ENCODE results near the gene UCN3. TPM values are rescaled to one million over a fixed set of nuclear protein-coding genes. Genes with fewer than 3 reads are reported as not detected.

UCN3 gene
- total RNA-seq, 4 donors from 2014 or later = not detected

- DNase-seq = no peak
- Histone ChIP-seq H3K9me3 (no peaks in the 10 kb centered on the region), H3K4me3 (no peak overlapping the region), H3K36me3 (no peaks in the 10 kb centered on the region), H3K27me3 (no peaks in the 10 kb centered on the region), H3K27ac (no peak overlapping the region), H3K4me1 (no peaks in the 10 kb centered on the region)
- intact Hi-C loops (cut with DNase I) = no loop called here
- no peak for TF ChIP-seq POLR2A (IDR thresholded peaks at IDR 0.05)
- TF ChIP-seq, protein P1, sequence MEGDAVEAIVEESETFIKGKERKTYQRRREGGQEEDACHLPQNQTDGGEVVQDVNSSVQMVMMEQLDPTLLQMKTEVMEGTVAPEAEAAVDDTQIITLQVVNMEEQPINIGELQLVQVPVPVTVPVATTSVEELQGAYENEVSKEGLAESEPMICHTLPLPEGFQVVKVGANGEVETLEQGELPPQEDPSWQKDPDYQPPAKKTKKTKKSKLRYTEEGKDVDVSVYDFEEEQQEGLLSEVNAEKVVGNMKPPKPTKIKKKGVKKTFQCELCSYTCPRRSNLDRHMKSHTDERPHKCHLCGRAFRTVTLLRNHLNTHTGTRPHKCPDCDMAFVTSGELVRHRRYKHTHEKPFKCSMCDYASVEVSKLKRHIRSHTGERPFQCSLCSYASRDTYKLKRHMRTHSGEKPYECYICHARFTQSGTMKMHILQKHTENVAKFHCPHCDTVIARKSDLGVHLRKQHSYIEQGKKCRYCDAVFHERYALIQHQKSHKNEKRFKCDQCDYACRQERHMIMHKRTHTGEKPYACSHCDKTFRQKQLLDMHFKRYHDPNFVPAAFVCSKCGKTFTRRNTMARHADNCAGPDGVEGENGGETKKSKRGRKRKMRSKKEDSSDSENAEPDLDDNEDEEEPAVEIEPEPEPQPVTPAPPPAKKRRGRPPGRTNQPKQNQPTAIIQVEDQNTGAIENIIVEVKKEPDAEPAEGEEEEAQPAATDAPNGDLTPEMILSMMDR (IDR thresholded peaks at IDR 0.05) = no peak
- WGBS, 2 donors = 46 to 67% methylated on average over 2 of the region's 2 CpGs
These were observed 15.4 kb upstream of the UCN3 start for GRCh38 chr10:5349362-5349761.

GRCh38 chr10:5354068-5354467 is 10.7 kb upstream of the UCN3 start:
- Histone ChIP-seq H3K4me3 (no peak overlapping the region), H3K9me3 (no peaks in the 10 kb centered on the region), H3K36me3 (no peaks in the 10 kb centered on the region), H3K4me1 (no peaks in the 10 kb centered on the region), H3K27ac (no peak overlapping the region), H3K27me3 (peaks cover 0 to 17% (median 0%) of the 10 kb centered on the region in 4 donors)
- 37 to 51% methylated on average over 3 of the region's 3 CpGs for WGBS, 2 donors
- DNase-seq = no peak
- intact Hi-C loops (cut with DNase I) = no loop called here
- no peak for TF ChIP-seq POLR2A (IDR thresholded peaks at IDR 0.05)
- TF ChIP-seq, protein P1 (IDR thresholded peaks at IDR 0.05) = no peak

DNA sequence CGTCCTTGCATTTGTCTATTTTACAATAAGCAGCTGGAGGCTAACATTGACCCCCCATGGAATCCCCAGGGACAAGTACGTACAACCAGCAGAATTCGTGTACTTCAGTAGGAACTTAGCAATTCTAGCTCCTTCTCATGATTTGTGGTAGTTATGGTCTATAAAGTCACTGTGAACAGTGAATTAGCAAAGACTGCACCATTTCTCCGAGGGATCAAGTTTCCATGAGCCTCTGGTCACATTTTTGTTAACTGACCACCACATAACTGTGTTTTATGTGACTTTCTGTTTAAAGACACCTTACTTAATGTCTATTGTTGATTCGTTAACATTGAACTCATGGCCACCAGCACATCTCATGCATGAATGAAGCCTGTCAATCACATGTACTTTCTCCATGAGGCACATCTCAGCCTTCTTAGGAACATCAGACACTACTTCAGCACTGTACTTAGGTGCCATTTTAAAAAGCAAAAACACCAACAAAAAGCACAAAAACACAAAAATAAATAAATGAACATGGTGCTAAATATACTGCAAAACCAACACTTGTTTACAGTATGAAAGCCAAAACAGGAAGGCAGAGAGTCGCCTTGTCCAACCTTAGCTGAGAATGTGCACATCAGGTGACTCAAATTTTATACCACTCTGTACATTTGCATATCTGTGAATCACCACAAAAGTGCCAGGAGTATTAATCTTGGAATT is 9.0 kb upstream of the UCN3 start:
- TF ChIP-seq, protein P1 (IDR thresholded peaks at IDR 0.05) = no peak
- no peak for TF ChIP-seq POLR2A (IDR thresholded peaks at IDR 0.05)
- Histone ChIP-seq H3K27me3 (peaks cover 0 to 21% (median 0%) of the 10 kb centered on the region in 4 donors), H3K4me1 (no peaks in the 10 kb centered on the region), H3K27ac (no peak overlapping the region), H3K4me3 (no peak overlapping the region), H3K9me3 (no peaks in the 10 kb centered on the region), H3K36me3 (no peaks in the 10 kb centered on the region)
- WGBS, 2 donors = 80 to 83% methylated on average over 6 of the region's 6 CpGs
- DNase-seq = no peak
- intact Hi-C loops (cut with DNase I) = no loop called here

GRCh38 chr10:5356302-5356763 is 8.4 kb upstream of the UCN3 start:
- H3K4me1 ChIP-seq = no peaks in the 10 kb centered on the region
- H3K36me3 ChIP-seq = no peaks in the 10 kb centered on the region
- no peaks in the 10 kb centered on the region for H3K9me3 ChIP-seq
- 79 to 84% methylated on average over 4 of the region's 4 CpGs for WGBS, 2 donors
- peaks cover 0 to 21% (median 0%) of the 10 kb centered on the region in 4 donors for H3K27me3 ChIP-seq
- intact Hi-C loops (cut with DNase I) = no loop called here
- TF ChIP-seq, protein P1 (IDR thresholded peaks at IDR 0.05) = no peak
- TF ChIP-seq POLR2A (IDR thresholded peaks at IDR 0.05) = no peak
- H3K27ac ChIP-seq = no peak overlapping the region
- DNase-seq = no peak
- no peak overlapping the region for H3K4me3 ChIP-seq

DNA sequence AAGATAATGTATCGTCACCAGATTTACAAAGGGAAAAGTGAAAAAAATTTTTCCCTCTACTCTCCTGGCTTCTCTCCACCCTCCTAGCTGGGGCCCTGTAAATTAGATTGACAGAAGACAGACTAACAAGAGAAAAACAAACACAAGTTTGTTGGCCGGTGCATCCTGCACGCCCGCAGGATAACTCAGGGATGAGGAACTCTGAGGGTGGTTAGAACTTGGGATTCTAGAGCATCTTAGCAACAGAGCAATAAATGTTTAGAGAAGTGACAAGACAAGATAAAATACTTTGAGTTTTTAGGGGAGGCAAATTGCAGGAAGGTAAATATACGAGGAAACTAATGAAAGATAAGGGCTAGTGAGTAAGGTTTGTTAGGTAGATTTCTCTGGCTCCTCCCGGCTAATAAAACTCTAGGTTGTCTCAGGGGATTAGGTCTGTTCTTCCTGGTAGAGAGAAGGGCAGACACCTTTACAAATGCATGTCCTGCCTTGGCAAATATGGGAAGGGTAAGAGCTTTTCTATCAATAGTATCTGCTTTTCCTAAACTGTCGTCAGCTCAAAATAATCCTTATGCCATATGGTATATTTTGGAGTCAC is 4.3 kb upstream of the UCN3 start:
- intact Hi-C loops (cut with DNase I) = no loop called here
- no peak for DNase-seq
- no peaks in the 10 kb centered on the region for H3K36me3 ChIP-seq
- H3K9me3 ChIP-seq = no peaks in the 10 kb centered on the region
- WGBS, 2 donors = 49% methylated on average over 7 of the region's 7 CpGs
- no peaks in the 10 kb centered on the region for H3K4me1 ChIP-seq
- no peak overlapping the region for H3K27ac ChIP-seq
- H3K4me3 ChIP-seq = no peak overlapping the region
- H3K27me3 ChIP-seq = peaks cover 0 to 54% (median 0%) of the 10 kb centered on the region in 4 donors
- TF ChIP-seq, protein P1 (IDR thresholded peaks at IDR 0.05) = no peak
- no peak for TF ChIP-seq POLR2A (IDR thresholded peaks at IDR 0.05)

Measured in esophagus squamous epithelium (tissue), 5 donors.